ENCODE data around the gene TET2.
A peak's percentile ranks its signal among the peaks of the same experiment; 100 is the strongest.

Gene TET2

GRCh38 chr4:105186701-105187161 lies 40.1 kb downstream of the TET2 start:
- no peak for DNase-seq

GRCh38 chr4:105189855-105190650 lies 43.4 kb downstream of the TET2 start:
- DNase-seq = no peak

- DNase-seq = peak; percentile 79
Measured at GRCh38 chr4:105191621-105192210, 45.0 kb downstream of the TET2 start.

GRCh38 chr4:105192474-105192873 lies 45.8 kb downstream of the TET2 start:
- no peak for DNase-seq

GRCh38 chr4:105192910-105193309 lies 46.2 kb downstream of the TET2 start:
- DNase-seq = no peak

- no peak for DNase-seq
Measured at GRCh38 chr4:105193536-105193935, 46.9 kb downstream of the TET2 start.

GRCh38 chr4:105194328-105195231 lies 47.9 kb downstream of the TET2 start:
- no peak for DNase-seq

GRCh38 chr4:105196523-105197145 lies 50.0 kb downstream of the TET2 start:
- peak; percentile 10 for DNase-seq

GRCh38 chr4:105197777-105198176 lies 51.1 kb downstream of the TET2 start:
- DNase-seq = peak; percentile 16

GRCh38 chr4:105198541-105198940 lies 51.9 kb downstream of the TET2 start:
- DNase-seq = peak; percentile 12

GRCh38 chr4:105206214-105206613 lies 59.5 kb downstream of the TET2 start:
- no peak for DNase-seq

- no peak for DNase-seq
Measured at GRCh38 chr4:105207386-105207785, 60.7 kb downstream of the TET2 start.

- DNase-seq = no peak
Measured at GRCh38 chr4:105208561-105208960, 61.9 kb downstream of the TET2 start.

- DNase-seq = no peak
Measured at GRCh38 chr4:105210916-105211315, 64.2 kb downstream of the TET2 start.

GRCh38 chr4:105215609-105216313 lies 69.1 kb downstream of the TET2 start:
- peak; percentile 75 for DNase-seq

GRCh38 chr4:105225500-105225899 lies 78.8 kb downstream of the TET2 start:
- no peak for DNase-seq

- no peak for DNase-seq
Measured at GRCh38 chr4:105227054-105227453, 80.4 kb downstream of the TET2 start.

GRCh38 chr4:105230287-105230686 lies 83.6 kb downstream of the TET2 start:
- DNase-seq = no peak

- no peak for DNase-seq
Measured at GRCh38 chr4:105232374-105232773, 85.7 kb downstream of the TET2 start.

GRCh38 chr4:105234582-105234981 lies 87.9 kb downstream of the TET2 start:
- DNase-seq = no peak

GRCh38 chr4:105236202-105236915 lies 89.7 kb downstream of the TET2 start:
- no peak for DNase-seq

- no peak for DNase-seq
Measured at GRCh38 chr4:105236916-105237311, 90.2 kb downstream of the TET2 start.

Measured in kidney glomerular epithelial cell (primary cell).